22Rv1 (cell line): ENCODE measurements around the gene GRIK1.

ENCODE experiments used
- H3K27ac ChIP-seq: fragments of 450-650 bp; 2 replicates; pipeline ENCODE4 v1.5.1; 2017
- ZFX ChIP-seq: fragments of 450-650 bp; IDR thresholded peaks from 2 replicates; pipeline ENCODE4 v1.6.1; 2017; ENCODE audit warnings: antibody characterized with exemption, borderline replicate concordance
- TF ChIP-seq, protein P1 (sequence below): fragments of 450-650 bp; IDR thresholded peaks from 2 replicates; pipeline ENCODE4 v1.5.1; 2017; ENCODE audit warnings: mild to moderate bottlenecking

GRIK1 gene

DNA sequence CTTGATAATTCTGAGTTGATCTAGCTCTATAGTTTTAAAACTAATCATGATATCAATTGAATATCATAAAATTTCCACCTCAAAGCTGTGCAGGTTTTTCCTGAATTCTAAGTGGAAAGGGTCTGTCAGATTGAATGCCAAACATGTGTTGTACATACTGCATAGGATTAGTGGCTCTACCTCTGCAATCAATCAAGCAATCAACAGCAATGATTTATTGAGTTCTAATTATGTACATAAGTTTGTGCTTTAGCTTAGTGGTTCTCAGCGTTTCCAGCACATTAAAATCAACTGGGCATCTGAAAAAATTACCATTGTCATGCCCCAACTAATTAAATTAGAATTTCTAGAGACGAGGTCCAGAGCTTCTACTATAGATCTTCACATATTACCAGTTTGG, 389.6 kb downstream of the GRIK1 start:
- TF ChIP-seq, protein P1, sequence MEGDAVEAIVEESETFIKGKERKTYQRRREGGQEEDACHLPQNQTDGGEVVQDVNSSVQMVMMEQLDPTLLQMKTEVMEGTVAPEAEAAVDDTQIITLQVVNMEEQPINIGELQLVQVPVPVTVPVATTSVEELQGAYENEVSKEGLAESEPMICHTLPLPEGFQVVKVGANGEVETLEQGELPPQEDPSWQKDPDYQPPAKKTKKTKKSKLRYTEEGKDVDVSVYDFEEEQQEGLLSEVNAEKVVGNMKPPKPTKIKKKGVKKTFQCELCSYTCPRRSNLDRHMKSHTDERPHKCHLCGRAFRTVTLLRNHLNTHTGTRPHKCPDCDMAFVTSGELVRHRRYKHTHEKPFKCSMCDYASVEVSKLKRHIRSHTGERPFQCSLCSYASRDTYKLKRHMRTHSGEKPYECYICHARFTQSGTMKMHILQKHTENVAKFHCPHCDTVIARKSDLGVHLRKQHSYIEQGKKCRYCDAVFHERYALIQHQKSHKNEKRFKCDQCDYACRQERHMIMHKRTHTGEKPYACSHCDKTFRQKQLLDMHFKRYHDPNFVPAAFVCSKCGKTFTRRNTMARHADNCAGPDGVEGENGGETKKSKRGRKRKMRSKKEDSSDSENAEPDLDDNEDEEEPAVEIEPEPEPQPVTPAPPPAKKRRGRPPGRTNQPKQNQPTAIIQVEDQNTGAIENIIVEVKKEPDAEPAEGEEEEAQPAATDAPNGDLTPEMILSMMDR, result no peak
- TF ChIP-seq ZFX, result no peak
- no peak overlapping the region for H3K27ac ChIP-seq

DNA sequence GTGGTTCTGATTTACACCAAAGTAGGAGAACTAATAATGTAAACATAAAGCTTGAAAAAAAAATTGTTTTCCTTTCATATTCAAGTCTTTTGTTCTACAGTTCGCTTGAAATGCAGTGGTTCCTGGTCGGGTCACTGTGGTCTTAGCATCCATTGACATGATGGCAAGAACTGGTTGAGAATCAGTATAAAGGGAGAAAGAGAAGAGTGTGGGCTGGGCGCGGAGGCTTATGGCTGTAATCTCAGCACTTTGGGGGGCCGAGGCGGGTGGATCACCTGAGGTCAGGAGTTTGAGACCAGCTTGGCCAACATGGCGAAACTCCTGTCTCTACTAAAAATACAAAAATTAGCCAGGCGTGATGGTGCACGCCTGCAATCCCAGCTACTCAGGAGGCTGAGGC, 390.2 kb downstream of the GRIK1 start:
- no peak overlapping the region for H3K27ac ChIP-seq
- TF ChIP-seq ZFX, result no peak
- TF ChIP-seq, protein P1, result no peak

DNA sequence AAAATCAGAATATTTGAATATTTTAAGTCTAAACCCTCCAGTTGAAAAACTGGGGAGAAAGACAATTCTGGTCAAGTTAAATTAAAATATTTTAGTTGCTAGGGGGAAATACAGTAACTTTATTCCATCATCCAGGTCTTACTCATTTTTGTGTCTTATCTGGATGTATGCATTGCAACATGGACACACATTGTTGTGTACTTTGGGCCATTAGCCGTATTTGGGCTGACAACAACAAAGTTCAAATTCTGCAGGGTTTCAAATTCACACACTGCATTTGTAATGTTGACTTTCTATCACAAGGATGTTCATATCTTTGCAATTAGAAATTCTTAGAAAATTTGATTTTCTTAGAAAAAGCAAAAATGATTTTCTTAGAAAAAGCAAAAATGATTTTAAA, 391.8 kb downstream of the GRIK1 start:
- TF ChIP-seq, protein P1, result no peak
- TF ChIP-seq ZFX, result no peak
- no peak overlapping the region for H3K27ac ChIP-seq

DNA sequence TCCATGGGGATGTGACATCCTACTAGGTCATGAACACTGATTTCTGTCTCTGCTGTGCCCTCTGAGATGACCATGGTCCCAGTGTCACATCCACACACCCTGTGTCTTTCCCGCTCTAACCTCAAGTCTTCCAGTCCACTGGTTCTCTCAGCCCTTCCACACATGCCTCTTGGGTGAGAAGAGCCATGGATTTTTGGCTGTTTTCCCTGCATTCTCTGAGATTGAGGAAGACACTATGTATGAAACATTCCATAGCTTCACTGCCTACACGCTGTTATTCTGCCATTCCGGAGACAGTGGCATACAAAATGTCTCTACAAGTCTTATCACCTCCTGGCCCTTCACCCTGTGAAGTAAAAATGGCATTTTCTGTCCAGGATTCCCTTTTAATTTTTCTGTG, 393.7 kb downstream of the GRIK1 start:
- H3K27ac ChIP-seq, result no peak overlapping the region
- no peak for TF ChIP-seq ZFX
- TF ChIP-seq, protein P1, result no peak

DNA sequence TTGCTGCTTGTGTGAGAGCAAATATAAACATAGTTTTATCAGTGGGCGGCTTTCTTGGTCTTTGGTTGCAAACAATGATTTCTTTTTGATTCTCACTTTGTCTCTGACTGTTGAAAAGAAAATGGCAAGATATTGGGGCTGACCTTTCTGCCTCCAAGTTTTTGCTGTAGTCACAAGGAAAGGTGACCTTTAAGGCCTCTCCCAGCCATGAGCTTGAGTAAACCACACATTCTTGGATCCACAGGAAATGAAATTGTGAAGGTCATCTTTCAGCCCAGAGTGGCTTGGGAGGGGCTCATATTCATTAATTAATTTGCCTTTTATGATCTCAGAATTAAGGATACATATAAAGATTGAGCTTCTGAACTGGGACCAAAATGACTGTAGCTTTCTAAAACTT, 399.5 kb downstream of the GRIK1 start:
- TF ChIP-seq, protein P1, result no peak
- no peak for TF ChIP-seq ZFX
- H3K27ac ChIP-seq, result no peak overlapping the region

DNA sequence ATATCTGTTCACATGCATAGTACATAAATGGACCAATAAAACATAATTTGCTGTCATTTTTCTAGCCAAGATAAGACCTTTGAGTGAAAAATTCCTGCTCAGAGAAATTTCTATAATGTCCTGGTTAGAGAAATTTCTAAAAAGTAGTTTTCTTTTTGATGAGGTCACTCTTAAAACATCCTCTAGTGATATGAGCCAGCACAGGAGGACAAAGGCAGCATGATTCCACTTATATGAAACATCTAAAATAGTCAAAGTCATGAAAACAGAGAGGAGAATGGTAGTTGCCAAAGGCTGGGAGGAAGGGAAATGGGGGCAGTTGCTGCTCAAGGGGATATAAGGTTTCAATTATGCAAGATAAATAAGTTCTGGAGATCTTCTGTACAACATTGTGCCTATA, 401.7 kb downstream of the GRIK1 start:
- TF ChIP-seq, protein P1, result no peak
- no peak for TF ChIP-seq ZFX
- H3K27ac ChIP-seq, result no peak overlapping the region

DNA sequence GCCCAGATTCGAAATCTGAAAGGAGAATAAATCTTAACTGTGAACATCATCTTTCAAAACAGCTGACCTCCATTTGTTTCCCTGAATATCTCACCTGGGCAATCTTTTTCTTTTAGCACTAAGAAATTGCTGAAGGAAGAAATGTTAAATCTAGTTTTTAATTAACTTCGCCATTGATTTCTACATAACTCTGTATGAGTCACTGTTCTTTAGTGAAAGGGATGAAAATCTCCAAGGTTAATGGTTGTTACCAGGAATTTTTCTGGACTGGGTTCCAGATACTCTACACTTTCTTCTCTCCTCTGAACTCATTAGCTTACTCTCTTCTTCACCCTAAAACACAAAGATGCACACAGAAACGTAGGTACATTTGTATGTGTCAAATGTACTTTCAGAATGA, 405.3 kb downstream of the GRIK1 start:
- no peak overlapping the region for H3K27ac ChIP-seq
- no peak for TF ChIP-seq ZFX
- TF ChIP-seq, protein P1, result no peak
